HepG2 (cell line): ENCODE data around the gene PDZD8. TPM values are rescaled to one million over a fixed set of nuclear protein-coding genes. Genes with fewer than 3 reads are reported as not detected.

Experiments
- ATAC-seq: fragments of 200-7000 bp; cut with Tn5 transposase; 3 replicates; pipeline ENCODE4 v1.9.1; 2020; ENCODE audit warnings: mild to moderate bottlenecking, moderate library complexity
- BruUV-seq: library from RNA; stranded (reverse); fragments of 400-500 nt; replicated peaks from 2 replicates; lab custom pipeline; 2021; lab: Mats Ljungman, UMichigan
- CTCF ChIA-PET: fragments of 300-600 bp; formaldehyde crosslinking; extraction: SDS; loops from one replicate; lab custom pipeline; 2021; ENCODE audit warnings: low total read pairs, inconsistent platforms, low intra/inter-chr PET ratio; lab: Yijun Ruan, JAX
- POLR2A ChIA-PET: fragments of 350-600 bp; sonication (Branson Sonifier 250); formaldehyde crosslinking; loops from one replicate; lab custom pipeline; 2020; ENCODE audit warnings: antibody characterized with exemption, inconsistent platforms; lab: Yijun Ruan, JAX
- DNase-seq: peaks from one replicate; pipeline ENCODE4 v3.0.0-alpha.2; 2015; ENCODE audit warnings: low spot score
- FAIRE-seq: peaks from 3 replicates; lab custom pipeline; 2011; peaks lifted over from hg19 to GRCh38; lab: Jason Lieb, UNC
- H2AFZ ChIP-seq: one replicate; pipeline ENCODE4 v1.6.1; 2011; ENCODE audit warnings: low read length, inconsistent platforms
- H3K27ac ChIP-seq: fragments of 300-600 bp; 3 replicates; pipeline ENCODE4 v1.8.0; 2011; ENCODE audit warnings: mixed run types, mild to moderate bottlenecking, mixed read lengths, low read length, inconsistent platforms; ENCODE audit not compliant: insufficient read depth; ENCODE audit errors: extremely low read length
- H3K27me3 ChIP-seq, 2 experiments: fragments of 200-600 bp in 1 of 2; 2 replicates in 1 of 2; 3 replicates in 1 of 2; pipeline versions ENCODE4 v1.6.0 to v1.8.0; 2011; ENCODE audit warnings: low read length in 2 of 2, mild to moderate bottlenecking in 2 of 2, moderate library complexity in 2 of 2, inconsistent platforms in 1 of 2; ENCODE audit not compliant: insufficient read depth in 2 of 2, control insufficient read depth in 1 of 2
- H3K36me3 ChIP-seq, 2 experiments: fragments of 200-600 bp in 1 of 2; replicated peaks in 1 of 2; 2 replicates in 1 of 2; 3 replicates in 1 of 2; pipeline versions ENCODE4 v1.5.1 to v1.8.0; 2011; ENCODE audit warnings: low read length in 2 of 2, inconsistent platforms in 1 of 2; ENCODE audit not compliant: insufficient read depth in 2 of 2, control insufficient read depth in 1 of 2
- H3K4me1 ChIP-seq: 2 replicates; pipeline ENCODE4 v1.5.1; 2012; ENCODE audit warnings: low read length, inconsistent platforms; ENCODE audit not compliant: insufficient read depth
- H3K4me2 ChIP-seq: 2 replicates; pipeline ENCODE4 v1.6.0; 2011; ENCODE audit warnings: low read depth, low read length, inconsistent platforms
- H3K4me3 ChIP-seq, 3 experiments: fragments of 200-600 bp in 1 of 3; sonication (generic), shearing (Covaris generic) in 1 of 3; replicated peaks in 1 of 3; 2 replicates each; pipeline ENCODE4 v1.5.1; 2011 to 2016; ENCODE audit warnings: low read length in 3 of 3, inconsistent platforms in 2 of 3, low read depth in 2 of 3, mild to moderate bottlenecking in 2 of 3, control low read depth in 1 of 3, mixed read lengths in 1 of 3; ENCODE audit not compliant: insufficient read depth in 1 of 3
- H3K79me2 ChIP-seq: one replicate; pipeline ENCODE4 v1.6.1; 2011; ENCODE audit warnings: low read length, inconsistent platforms; ENCODE audit not compliant: insufficient read depth
- H3K9ac ChIP-seq: 2 replicates; pipeline ENCODE4 v1.6.0; 2011; ENCODE audit warnings: mild to moderate bottlenecking, low read depth, low read length, inconsistent platforms; ENCODE audit not compliant: insufficient read depth
- H3K9me3 ChIP-seq: 2 replicates; pipeline ENCODE4 v1.5.1; 2012; ENCODE audit warnings: mild to moderate bottlenecking, low read length
- H4K20me1 ChIP-seq: 2 replicates; pipeline ENCODE4 v1.6.0; 2011; ENCODE audit warnings: inconsistent platforms, mild to moderate bottlenecking, low read length, moderate library complexity; ENCODE audit not compliant: insufficient read depth
- ATF7-NPFF ChIP-seq: sonication (generic); formaldehyde crosslinking; IDR thresholded peaks from 2 replicates; pipeline ENCODE4 v1.8.1; 2023; ENCODE audit warnings: mild to moderate bottlenecking, low read depth, missing genetic modification reagents, moderate library complexity
- BCLAF1 ChIP-seq: fragments of 450-650 bp; IDR thresholded peaks from 2 replicates; pipeline ENCODE4 v1.6.1; 2017; ENCODE audit warnings: mild to moderate bottlenecking
- HOXA7 ChIP-seq: sonication (generic); formaldehyde crosslinking; IDR thresholded peaks from 2 replicates; pipeline ENCODE4 v1.8.1; 2022; ENCODE audit warnings: mild to moderate bottlenecking, missing genetic modification reagents, moderate library complexity
- MAZ ChIP-seq, 2 experiments: sonication (generic) in 1 of 2; formaldehyde crosslinking in 1 of 2; IDR thresholded peaks; 2 replicates each; pipeline versions ENCODE4 v1.5.0 to v1.6.1; 2012 to 2020; ENCODE audit warnings: low read depth in 2 of 2, mild to moderate bottlenecking in 2 of 2, borderline replicate concordance in 1 of 2, improper control_type of control experiment in 1 of 2, low read length in 1 of 2, missing genetic modification reagents in 1 of 2, moderate library complexity in 1 of 2
- NONO ChIP-seq, 2 experiments: fragments of 450-650 bp in 1 of 2; sonication (generic) in 1 of 2; formaldehyde crosslinking in 1 of 2; IDR thresholded peaks in 1 of 2; conservative IDR thresholded peaks in 1 of 2; 2 replicates each; pipeline versions ENCODE4 v1.6.1 to v1.8.0; 2017 to 2022; ENCODE audit warnings: mild to moderate bottlenecking in 1 of 2, missing genetic modification reagents in 1 of 2, moderate library complexity in 1 of 2
- NR2F6 ChIP-seq, 2 experiments: IDR thresholded peaks; 2 replicates each; pipeline ENCODE4 v1.6.1; 2016; ENCODE audit warnings: antibody characterized with exemption in 1 of 2, mild to moderate bottlenecking in 1 of 2
- RCOR2 ChIP-seq: IDR thresholded peaks from 2 replicates; pipeline ENCODE4 v1.6.1; 2016; ENCODE audit warnings: missing biosample characterization, missing genetic modification reagents
- SMAD3 ChIP-seq: sonication (generic); formaldehyde crosslinking; IDR thresholded peaks from 2 replicates; pipeline ENCODE4 v1.4.0; 2020; ENCODE audit warnings: missing genetic modification reagents
- ZBTB8A ChIP-seq: sonication (generic); formaldehyde crosslinking; IDR thresholded peaks from 2 replicates; pipeline ENCODE4 v1.4.0; 2020; ENCODE audit warnings: mild to moderate bottlenecking, low read depth, missing genetic modification reagents, borderline replicate concordance
- ZNF3 ChIP-seq: IDR thresholded peaks from 2 replicates; pipeline ENCODE4 v1.7.0; 2017; ENCODE audit warnings: inconsistent platforms
- ZNF503 ChIP-seq: sonication (generic); formaldehyde crosslinking; IDR thresholded peaks from 2 replicates; pipeline ENCODE4 v1.4.0; 2020; ENCODE audit warnings: missing genetic modification reagents
- ZNF772 ChIP-seq: sonication (generic); formaldehyde crosslinking; IDR thresholded peaks from 2 replicates; pipeline ENCODE4 v1.5.0; 2020; ENCODE audit warnings: mild to moderate bottlenecking, missing genetic modification reagents
- WGBS: methylation state at CpG from one replicate; pipeline ENCODE4 v1.1.6; 2017; ENCODE audit warnings: low lambda C conversion rate; 5-methylcytosine and 5-hydroxymethylcytosine counted together
- in situ Hi-C: cut with HindIII; loops from 2 replicates; pipeline ENCODE4 v1.10.0; 2017; ENCODE audit warnings: low pct_unique_long_range_greater_than_20kb; ENCODE audit not compliant: extremely low pct_ligation_motif_present
- intact Hi-C: fragments of 100-400 bp; cut with micrococcal nuclease; formaldehyde crosslinking; loops from one replicate; pipeline ENCODE4 v1.10.0; 2022; ENCODE audit not compliant: unreplicated experiment
- polyA plus RNA-seq, 8 experiments: library from polyadenylated mRNA; depleted of rRNA in 3 of 8; stranded (reverse) in 7 of 8; unstranded in 1 of 8; fragments of >200 nt; fragmentation: Illumina TruSeq in 4 of 8; extraction: Trizol in 4 of 8; gene quantifications; 2 replicates each; pipeline versions ENCODE4 v1.2.1 to v1.2.3, GENCODE V29; 2011 to 2016; ENCODE audit warnings: low read depth in 4 of 8, missing spikeins in 1 of 8, mixed read lengths in 1 of 8; ENCODE audit not compliant: insufficient read depth in 1 of 8
- total RNA-seq, 5 experiments: library from RNA; depleted of rRNA; stranded (reverse); fragments of >200 nt; fragmentation: Illumina TruSeq; extraction: Trizol; gene quantifications; 2 replicates each; pipeline ENCODE4 v1.2.3, GENCODE V29; 2016; ENCODE audit warnings: low read depth in 1 of 5
- TF ChIP-seq, protein P1 (sequence below): sonication (generic); formaldehyde crosslinking; IDR thresholded peaks from 2 replicates; pipeline ENCODE4 v1.8.1; 2022; ENCODE audit warnings: low read depth, mild to moderate bottlenecking, missing genetic modification reagents

PDZD8 gene
- total and polyA plus RNA-seq, 2 of the 13 experiments (the other 11 are each of a cell fraction or from before 2014, with no cell fraction given), result 11.2 to 32.0 TPM

- in situ Hi-C loops (no loop called here), intact Hi-C loops (no loop called here)
- TF ChIP-seq NONO (IDR thresholded peaks at IDR 0.05), result no peak
- TF ChIP-seq NONO (CRISPR knock-in tag; conservative IDR thresholded peaks at IDR 0.05), result no peak
- TF ChIP-seq SMAD3, result no peak
- TF ChIP-seq BCLAF1, result no peak
- no peak for TF ChIP-seq NR2F6 (IDR thresholded peaks at IDR 0.05)
- TF ChIP-seq NR2F6 (CRISPR knock-in tag; IDR thresholded peaks at IDR 0.05), result no peak
- TF ChIP-seq RCOR2 (CRISPR knock-in tag), result no peak
- no peak for TF ChIP-seq ZNF3 (CRISPR knock-in tag)
- TF ChIP-seq, protein P1, sequence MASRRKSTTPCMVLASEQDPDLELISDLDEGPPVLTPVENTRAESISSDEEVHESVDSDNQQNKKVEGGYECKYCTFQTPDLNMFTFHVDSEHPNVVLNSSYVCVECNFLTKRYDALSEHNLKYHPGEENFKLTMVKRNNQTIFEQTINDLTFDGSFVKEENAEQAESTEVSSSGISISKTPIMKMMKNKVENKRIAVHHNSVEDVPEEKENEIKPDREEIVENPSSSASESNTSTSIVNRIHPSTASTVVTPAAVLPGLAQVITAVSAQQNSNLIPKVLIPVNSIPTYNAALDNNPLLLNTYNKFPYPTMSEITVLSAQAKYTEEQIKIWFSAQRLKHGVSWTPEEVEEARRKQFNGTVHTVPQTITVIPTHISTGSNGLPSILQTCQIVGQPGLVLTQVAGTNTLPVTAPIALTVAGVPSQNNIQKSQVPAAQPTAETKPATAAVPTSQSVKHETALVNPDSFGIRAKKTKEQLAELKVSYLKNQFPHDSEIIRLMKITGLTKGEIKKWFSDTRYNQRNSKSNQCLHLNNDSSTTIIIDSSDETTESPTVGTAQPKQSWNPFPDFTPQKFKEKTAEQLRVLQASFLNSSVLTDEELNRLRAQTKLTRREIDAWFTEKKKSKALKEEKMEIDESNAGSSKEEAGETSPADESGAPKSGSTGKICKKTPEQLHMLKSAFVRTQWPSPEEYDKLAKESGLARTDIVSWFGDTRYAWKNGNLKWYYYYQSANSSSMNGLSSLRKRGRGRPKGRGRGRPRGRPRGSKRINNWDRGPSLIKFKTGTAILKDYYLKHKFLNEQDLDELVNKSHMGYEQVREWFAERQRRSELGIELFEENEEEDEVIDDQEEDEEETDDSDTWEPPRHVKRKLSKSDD (CRISPR knock-in tag), result no peak
- no peak for TF ChIP-seq ATF7-NPFF (CRISPR knock-in tag)
- TF ChIP-seq ZBTB8A (CRISPR knock-in tag), result no peak
- no peak for TF ChIP-seq ZNF772
- no peak for TF ChIP-seq MAZ (IDR thresholded peaks at IDR 0.05; ENCODE audit: borderline replicate concordance, low read depth, low read length)
- no peak for TF ChIP-seq MAZ (CRISPR knock-in tag; IDR thresholded peaks at IDR 0.05; ENCODE audit: low read depth)
- no peak for TF ChIP-seq HOXA7
- no peak for TF ChIP-seq ZNF503 (CRISPR knock-in tag)
- CTCF ChIA-PET, result no interaction called here
- ATAC-seq (no peak), DNase-seq (no peak), FAIRE-seq (no peak)
- Histone ChIP-seq H3K79me2 (peaks cover 96% of the 10 kb centered on the region), H3K4me3 (no peak overlapping the region), H3K27ac (no peak overlapping the region), H2AFZ (no peak overlapping the region), H3K4me2 (no peak overlapping the region), H3K27me3 (no peaks in the 10 kb centered on the region), H3K36me3 (no peaks in the 10 kb centered on the region), H3K4me1 (peaks cover 35% of the 10 kb centered on the region), H3K9me3 (no peaks in the 10 kb centered on the region), H3K9ac (no peak overlapping the region), H4K20me1 (no peaks in the 10 kb centered on the region; the same call in 1 of the 2 replicates)
- BruUV-seq, result no TSS peak
- POLR2A ChIA-PET, result interaction anchor here (2.4 kb wide), 1 partner anchor 10 kb away, joined by 9 read pairs; no protein-coding TSS in a partner anchor
- 93% methylated on average over 3 of the region's 3 CpGs for WGBS
These were observed 24.3 kb downstream of the PDZD8 start for GRCh38 chr10:117350909-117351308.
